Adrenal gland (tissue), 12 donors: ENCODE data around the gene COPG2. TPM values are rescaled to one million over a fixed set of nuclear protein-coding genes. Genes with fewer than 3 reads are reported as not detected.
"Not testable (repeated sequence)": the region's sequence is repeated elsewhere in the genome, so short reads cannot be mapped to it uniquely, and the experiment has no call there.

Source experiments
- DNase-seq, 7 donors: peaks; one replicate each; pipeline ENCODE4 v3.0.0-alpha.2; 2019 to 2020
- H3K27ac ChIP-seq, 5 donors: fragments of 200-600 bp; sonication (generic) in 4 of 5; 1 replicate in 3 of 5; 2 replicates in 2 of 5; pipeline versions ENCODE4 v1.5.1 to v1.8.0; 2016 to 2020; ENCODE audit warnings: mild to moderate bottlenecking in 1 of 5
- H3K27me3 ChIP-seq: fragments of 200-600 bp; 2 replicates; pipeline ENCODE4 v1.8.0; 2021
- H3K36me3 ChIP-seq, 2 donors: fragments of 200-600 bp; replicated peaks in 1 of 2; 1 replicate in 1 of 2; 2 replicates in 1 of 2; pipeline versions ENCODE4 v1.5.1 to v1.8.0; 2018 to 2022
- H3K4me1 ChIP-seq, 2 donors: fragments of 200-600 bp; replicated peaks in 1 of 2; 1 replicate in 1 of 2; 2 replicates in 1 of 2; pipeline versions ENCODE4 v1.5.1 to v1.8.0; 2018 to 2021
- H3K4me3 ChIP-seq, 4 donors: fragments of 200-600 bp; sonication (generic) in 3 of 4; one replicate each; pipeline ENCODE4 v1.5.1; 2016 to 2018
- H3K9me3 ChIP-seq, 3 donors: fragments of 200-600 bp; sonication (generic) in 1 of 3; replicated peaks in 1 of 3; 1 replicate in 2 of 3; 2 replicates in 1 of 3; pipeline versions ENCODE4 v1.5.1 to v1.8.0; 2016 to 2021
- POLR2A ChIP-seq, 2 donors: fragments of 450-650 bp; IDR thresholded peaks; one replicate each; pipeline ENCODE4 v1.6.1; 2017; ENCODE audit warnings: antibody characterized with exemption in 2 of 2, mild to moderate bottlenecking in 2 of 2, moderate library complexity in 1 of 2
- WGBS, 4 donors: extraction: QIAGEN DNeasy Blood & Tissue Kit in 2 of 4; methylation state at CpG; one replicate each; pipeline versions ENCODE4 v1.1.5 to v1.1.7; 2013 to 2017; 5-methylcytosine and 5-hydroxymethylcytosine counted together
- intact Hi-C, 2 donors: fragments of 100-400 bp; cut with DNase I; formaldehyde crosslinking; loops; one replicate each; pipeline versions ENCODE4 v1.14.1 to v1.15.0; 2022 to 2023
- polyA plus RNA-seq, 3 donors: library from polyadenylated mRNA; stranded (reverse); fragments of 200-250 nt in 2 of 3; fragments of 350-450 nt in 1 of 3; fragmentation: Illumina TruSeq in 1 of 3; extraction: RNeasy Lipid Tissue Mini Kit (QIAGEN cat#74804) in 1 of 3; gene quantifications; one replicate each; pipeline ENCODE4 v1.2.3, GENCODE V29; 2013 to 2014
- total RNA-seq, 9 donors: library from RNA; depleted of rRNA in 4 of 9; stranded (reverse); fragments of >200 nt in 4 of 9; fragments of 120-200 nt in 1 of 9; fragmentation: NEBNext Ultra II Directional in 1 of 9; extraction: Animal tissue kit (Norgen Biotek cat#: 25700) in 1 of 9; gene quantifications; one replicate each; pipeline versions ENCODE4 v1.1.0 to v1.2.4, GENCODE V29; 2013 to 2023
- TF ChIP-seq, protein P1 (sequence below), 6 experiments: fragments of 450-650 bp in 4 of 6; fragments of 200-600 bp in 2 of 6; sonication (generic) in 1 of 6; IDR thresholded peaks; 1 replicate in 5 of 6; 2 replicates in 1 of 6; pipeline versions ENCODE4 v1.5.1 to v1.8.0; 2016 to 2021; ENCODE audit warnings: antibody characterized with exemption in 6 of 6, mild to moderate bottlenecking in 2 of 6, moderate library complexity in 1 of 6
- donor health status: healthy with polysubstance abuse.
- donor health status: Bipolar disorder and iron deficiency.
- donor health status: DM: yes; HTN: yes; CAD: no.
- donor health status: DM: no; HTN: no; CAD: no.
- donor health status: DM: no; HTN: no; CAD: no.
- donor health status: DM: yes; HTN: yes; CAD: no.

COPG2 gene
- total and polyA plus RNA-seq, 12 donors = 12.2 to 73.1 (median 37.9) TPM

DNA sequence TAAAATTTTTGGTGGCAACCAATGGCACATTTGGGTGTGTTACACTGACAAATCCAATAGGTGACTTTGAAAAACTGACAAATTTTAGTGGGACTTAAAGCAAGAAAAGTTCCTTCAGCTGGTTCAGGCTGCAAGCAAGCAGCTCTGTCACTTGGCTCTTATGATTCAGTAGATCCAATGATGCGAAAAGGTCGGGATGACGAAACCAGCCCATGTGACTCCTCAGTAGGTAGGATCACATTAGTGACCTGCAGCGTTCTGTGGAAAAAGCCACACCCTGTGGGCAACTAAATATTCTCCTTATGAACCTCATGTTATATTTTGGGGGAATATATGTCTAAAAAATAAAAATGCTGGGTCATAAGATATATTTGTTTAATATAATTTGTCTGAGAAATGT lies 31.1 kb upstream of the COPG2 start:
- no peaks in the 10 kb centered on the region for H3K36me3 ChIP-seq
- no peak overlapping the region for H3K4me3 ChIP-seq
- WGBS, 4 donors = 60 to 63% (median 62%) methylated on average over 4 of the region's 4 CpGs
- no peaks in the 10 kb centered on the region for H3K27me3 ChIP-seq
- no peak overlapping the region for H3K27ac ChIP-seq
- DNase-seq = no peak
- intact Hi-C loops = no loop called here
- no peaks in the 10 kb centered on the region for H3K4me1 ChIP-seq
- H3K9me3 ChIP-seq = no peaks in the 10 kb centered on the region
- TF ChIP-seq, protein P1, sequence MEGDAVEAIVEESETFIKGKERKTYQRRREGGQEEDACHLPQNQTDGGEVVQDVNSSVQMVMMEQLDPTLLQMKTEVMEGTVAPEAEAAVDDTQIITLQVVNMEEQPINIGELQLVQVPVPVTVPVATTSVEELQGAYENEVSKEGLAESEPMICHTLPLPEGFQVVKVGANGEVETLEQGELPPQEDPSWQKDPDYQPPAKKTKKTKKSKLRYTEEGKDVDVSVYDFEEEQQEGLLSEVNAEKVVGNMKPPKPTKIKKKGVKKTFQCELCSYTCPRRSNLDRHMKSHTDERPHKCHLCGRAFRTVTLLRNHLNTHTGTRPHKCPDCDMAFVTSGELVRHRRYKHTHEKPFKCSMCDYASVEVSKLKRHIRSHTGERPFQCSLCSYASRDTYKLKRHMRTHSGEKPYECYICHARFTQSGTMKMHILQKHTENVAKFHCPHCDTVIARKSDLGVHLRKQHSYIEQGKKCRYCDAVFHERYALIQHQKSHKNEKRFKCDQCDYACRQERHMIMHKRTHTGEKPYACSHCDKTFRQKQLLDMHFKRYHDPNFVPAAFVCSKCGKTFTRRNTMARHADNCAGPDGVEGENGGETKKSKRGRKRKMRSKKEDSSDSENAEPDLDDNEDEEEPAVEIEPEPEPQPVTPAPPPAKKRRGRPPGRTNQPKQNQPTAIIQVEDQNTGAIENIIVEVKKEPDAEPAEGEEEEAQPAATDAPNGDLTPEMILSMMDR (IDR thresholded peaks at IDR 0.05) = no peak
- no peak for TF ChIP-seq POLR2A (IDR thresholded peaks at IDR 0.05)

DNA sequence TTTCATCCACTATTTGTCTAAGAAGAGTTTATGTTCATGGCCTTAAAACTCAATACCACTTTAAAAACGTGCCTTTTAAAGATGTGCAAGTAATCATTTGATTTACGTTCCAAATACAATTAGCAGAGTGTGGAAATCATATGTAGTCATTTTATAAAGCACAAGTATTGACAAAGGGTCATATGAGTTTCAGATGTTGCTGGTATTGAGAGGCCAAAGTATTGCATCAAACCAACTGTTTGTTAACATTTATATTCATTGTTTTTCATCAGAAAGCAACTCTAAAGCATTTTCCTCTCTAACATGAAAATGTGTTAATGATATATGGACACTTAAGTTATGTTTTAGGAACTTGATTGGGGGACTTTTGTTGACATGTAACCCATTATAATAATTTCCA lies 29.3 kb upstream of the COPG2 start:
- no peaks in the 10 kb centered on the region for H3K4me1 ChIP-seq
- H3K27ac ChIP-seq = no peak overlapping the region
- intact Hi-C loops = no loop called here
- H3K9me3 ChIP-seq = no peaks in the 10 kb centered on the region
- TF ChIP-seq, protein P1 (IDR thresholded peaks at IDR 0.05) = no peak
- TF ChIP-seq POLR2A (IDR thresholded peaks at IDR 0.05) = no peak
- no peak overlapping the region for H3K4me3 ChIP-seq
- no peaks in the 10 kb centered on the region for H3K36me3 ChIP-seq
- H3K27me3 ChIP-seq = no peaks in the 10 kb centered on the region
- 70 to 81% (median 79%) methylated on average over 2 of the region's 2 CpGs for WGBS, 4 donors
- DNase-seq = no peak

DNA sequence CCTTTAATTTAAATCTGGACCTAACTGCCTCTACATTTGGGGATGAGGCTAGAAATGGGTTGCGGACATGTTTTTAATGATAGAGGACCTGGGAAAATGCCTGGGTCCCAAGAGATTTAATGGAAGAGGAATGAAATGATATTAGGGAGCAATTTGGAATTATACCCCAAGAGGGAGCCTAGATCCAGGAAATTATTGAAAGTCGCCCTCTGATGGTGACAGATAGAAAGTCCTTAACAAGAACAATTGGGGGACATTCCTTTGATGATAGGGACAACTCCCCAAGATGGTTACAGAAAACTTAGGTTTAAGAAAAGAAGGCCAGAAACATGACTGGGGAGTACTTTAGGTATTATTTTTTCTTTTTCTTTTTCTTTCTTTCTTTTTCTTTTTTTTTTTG lies 27.3 kb upstream of the COPG2 start:
- 58 to 86% (median 60%) methylated on average over 2 of the region's 2 CpGs for WGBS, 4 donors
- intact Hi-C loops = no loop called here
- Histone ChIP-seq H3K4me1 (no peaks in the 10 kb centered on the region), H3K27me3 (no peaks in the 10 kb centered on the region), H3K36me3 (no peaks in the 10 kb centered on the region), H3K9me3 (no peaks in the 10 kb centered on the region), H3K4me3 (no peak overlapping the region), H3K27ac (no peak overlapping the region)
- peak in 1 of 7 donors; percentile 10 for DNase-seq
- no peak for TF ChIP-seq POLR2A (IDR thresholded peaks at IDR 0.05)
- TF ChIP-seq, protein P1 (IDR thresholded peaks at IDR 0.05) = peak; percentile 21 to 81 (median 60)

DNA sequence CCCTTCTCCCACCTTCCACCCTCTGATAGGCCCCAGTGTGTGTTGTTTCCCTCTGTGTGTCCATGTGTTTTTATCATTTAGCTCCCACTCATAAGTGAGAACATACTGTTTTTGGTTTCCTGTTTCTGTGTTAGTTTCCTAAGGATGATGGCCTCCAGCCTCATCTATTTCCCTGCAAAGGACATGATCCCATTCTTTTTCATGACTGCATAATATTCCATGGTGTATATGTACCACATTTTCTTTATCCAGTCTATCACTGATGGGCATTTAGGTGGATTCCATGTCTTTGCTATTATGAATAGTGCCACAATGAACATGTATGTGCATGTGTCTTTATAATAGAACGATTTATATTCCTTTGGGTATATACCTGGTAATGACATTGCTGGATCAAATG lies 23.8 kb upstream of the COPG2 start:
- H3K9me3 ChIP-seq, H3K36me3 ChIP-seq, intact Hi-C loops, DNase-seq, H3K27me3 ChIP-seq, H3K27ac ChIP-seq, H3K4me3 ChIP-seq, H3K4me1 ChIP-seq: not testable (repeated sequence)
- 79 to 89% (median 84%) methylated on average over 1 of the region's 1 CpG for WGBS, 4 donors

DNA sequence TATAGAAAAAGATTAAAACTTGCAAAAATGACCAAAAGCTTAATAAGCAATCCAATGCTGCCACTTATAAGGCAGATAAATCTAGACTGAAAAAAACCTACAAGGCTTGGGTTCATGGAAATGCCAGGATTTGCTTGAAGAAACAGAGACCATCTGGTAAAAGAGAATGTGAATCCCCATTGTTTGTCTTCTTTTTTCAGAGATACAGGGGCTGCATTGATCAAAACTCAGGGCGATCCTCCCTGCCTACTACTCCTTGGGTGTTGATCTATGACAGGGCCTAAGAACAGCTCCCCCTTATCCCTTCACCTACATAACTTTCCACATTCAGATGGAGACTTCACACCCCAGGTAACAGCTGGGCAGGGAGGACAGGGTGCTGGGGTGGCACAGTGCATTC lies 21.1 kb upstream of the COPG2 start:
- H3K27ac ChIP-seq = no peak overlapping the region
- H3K9me3 ChIP-seq = no peaks in the 10 kb centered on the region
- 85 to 100% (median 98%) methylated on average over 1 of the region's 1 CpG for WGBS, 4 donors
- DNase-seq = no peak
- no peaks in the 10 kb centered on the region for H3K4me1 ChIP-seq
- no peaks in the 10 kb centered on the region for H3K27me3 ChIP-seq
- H3K4me3 ChIP-seq = no peak overlapping the region
- no peaks in the 10 kb centered on the region for H3K36me3 ChIP-seq
- TF ChIP-seq, protein P1 (IDR thresholded peaks at IDR 0.05) = no peak
- no peak for TF ChIP-seq POLR2A (IDR thresholded peaks at IDR 0.05)
- intact Hi-C loops = no loop called here
